Common myeloid progenitor, CD34-positive (primary cell): ENCODE data around the gene GJC2.
A peak's percentile ranks its signal among the peaks of the same experiment; 100 is the strongest.
"Not testable (repeated sequence)": the region's sequence is repeated elsewhere in the genome, so short reads cannot be mapped to it uniquely, and the experiment has no call there.

Experiments
- CTCF ChIA-PET: fragments of 350-600 bp; sonication (Branson Sonifier 250); formaldehyde crosslinking; loops from one replicate; lab custom pipeline; 2021; ENCODE audit warnings: antibody characterized with exemption; lab: Charles Lee
- POLR2A ChIA-PET: fragments of 350-600 bp; sonication (Branson Sonifier 250); formaldehyde crosslinking; loops from one replicate; lab custom pipeline; 2021; ENCODE audit warnings: antibody characterized with exemption; lab: Charles Lee
- DNase-seq, 3 donors: peaks; one replicate each; pipeline versions ENCODE4 v3.0.0 to v3.0.0-alpha.2; 2013
- H3K27ac ChIP-seq, 2 experiments: 1 replicate in 1 of 2; 2 replicates in 1 of 2; pipeline ENCODE4 v1.7.0; 2013; ENCODE audit warnings: inconsistent platforms in 2 of 2, low read length in 2 of 2, mild to moderate bottlenecking in 2 of 2, low read depth in 1 of 2, moderate library complexity in 1 of 2; ENCODE audit not compliant: severe bottlenecking in 2 of 2, insufficient read depth in 1 of 2, poor library complexity in 1 of 2
- H3K27me3 ChIP-seq, 5 experiments: replicated peaks in 2 of 5; 1 replicate in 3 of 5; 2 replicates in 2 of 5; pipeline versions ENCODE4 v1.6.1 to v1.7.0; 2013; ENCODE audit warnings: low read length in 4 of 5, mild to moderate bottlenecking in 2 of 5, moderate library complexity in 2 of 5, inconsistent platforms in 1 of 5; ENCODE audit not compliant: insufficient read depth in 5 of 5, control insufficient read depth in 4 of 5
- H3K36me3 ChIP-seq, 4 experiments: 1 replicate in 2 of 4; 2 replicates in 2 of 4; pipeline versions ENCODE4 v1.6.1 to v1.7.0; 2013; ENCODE audit warnings: low read length in 3 of 4, control low read depth in 1 of 4, mild to moderate bottlenecking in 1 of 4; ENCODE audit not compliant: control insufficient read depth in 4 of 4, insufficient read depth in 4 of 4
- H3K4me1 ChIP-seq, 4 experiments: 1 replicate in 3 of 4; 2 replicates in 1 of 4; pipeline versions ENCODE4 v1.6.1 to v1.7.1; 2013; ENCODE audit warnings: low read length in 3 of 4, mild to moderate bottlenecking in 3 of 4, control low read depth in 1 of 4, inconsistent platforms in 1 of 4, moderate library complexity in 1 of 4; ENCODE audit not compliant: control insufficient read depth in 4 of 4, insufficient read depth in 4 of 4; ENCODE audit errors: control extremely low read depth in 1 of 4
- H3K4me3 ChIP-seq, 7 experiments: 1 replicate in 4 of 7; 2 replicates in 3 of 7; pipeline versions ENCODE4 v1.5.1 to v1.7.0; 2013; ENCODE audit warnings: mild to moderate bottlenecking in 7 of 7, low read length in 6 of 7, moderate library complexity in 6 of 7, inconsistent platforms in 2 of 7, low read depth in 2 of 7, control low read depth in 1 of 7; ENCODE audit not compliant: insufficient read depth in 4 of 7, control insufficient read depth in 1 of 7; ENCODE audit errors: extremely low read depth in 1 of 7
- H3K9me3 ChIP-seq, 5 experiments: 1 replicate in 4 of 5; 2 replicates in 1 of 5; pipeline versions ENCODE4 v1.6.1 to v1.7.1; 2013; ENCODE audit warnings: low read length in 4 of 5, mild to moderate bottlenecking in 2 of 5, inconsistent platforms in 1 of 5, low read depth in 1 of 5, moderate library complexity in 1 of 5; ENCODE audit not compliant: control insufficient read depth in 4 of 5, insufficient read depth in 2 of 5; ENCODE audit errors: control extremely low read depth in 1 of 5
- WGBS: methylation state at CpG from one replicate; pipeline ENCODE4 v1.1.5; 2013; ENCODE audit not compliant: insufficient coverage; 5-methylcytosine and 5-hydroxymethylcytosine counted together

The GJC2 gene

DNA sequence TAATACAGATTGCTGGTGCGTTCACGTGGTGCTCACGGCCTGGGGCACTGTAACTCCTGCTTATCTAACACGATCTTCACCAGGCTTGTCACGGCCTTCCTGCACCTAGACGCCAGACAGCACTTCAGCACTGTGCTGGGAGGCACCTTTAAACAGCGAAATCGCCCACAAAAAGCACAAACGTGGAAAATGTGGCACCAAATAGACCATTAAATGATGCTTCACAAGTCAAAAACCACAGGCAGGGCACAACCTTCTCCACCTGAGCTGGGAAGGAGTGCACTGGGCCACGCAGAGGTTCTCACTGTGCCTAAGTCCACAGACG is 35.9 kb downstream of the GJC2 start:
- no peak for DNase-seq

GRCh38 chr1:228188249-228188648 is 38.5 kb downstream of the GJC2 start:
- CTCF ChIA-PET, result interaction anchor here (1.4 kb wide), 1 partner anchor 57 kb away, joined by 4 read pairs; no protein-coding TSS in a partner anchor
- H3K4me3 ChIP-seq, H3K4me1 ChIP-seq, H3K27ac ChIP-seq, H3K36me3 ChIP-seq, H3K9me3 ChIP-seq, H3K27me3 ChIP-seq, DNase-seq, POLR2A ChIA-PET: not testable (repeated sequence)
- WGBS, result 83% methylated on average over 1 of the region's 2 CpGs

More for the DNA sequence above, 35.9 kb downstream of the GJC2 start:
- peaks cover 0 to 2% (median under 1%) of the 10 kb centered on the region in 4 experiments for H3K4me1 ChIP-seq
- no peaks in the 10 kb centered on the region for H3K36me3 ChIP-seq
- POLR2A ChIA-PET, result no interaction called here
- CTCF ChIA-PET, result interaction anchor here (1.1 to 1.2 kb wide), 2 partner anchors 20 to 315 kb away, joined by 3 read pairs; no protein-coding TSS in a partner anchor
- H3K27me3 ChIP-seq, result no peaks in the 10 kb centered on the region
- no peak overlapping the region for H3K4me3 ChIP-seq
- peaks cover 0 to 1% (median 0%) of the 10 kb centered on the region in 5 experiments for H3K9me3 ChIP-seq
- no peak overlapping the region for H3K27ac ChIP-seq
- WGBS, result 91% methylated on average over 10 of the region's 11 CpGs

DNA sequence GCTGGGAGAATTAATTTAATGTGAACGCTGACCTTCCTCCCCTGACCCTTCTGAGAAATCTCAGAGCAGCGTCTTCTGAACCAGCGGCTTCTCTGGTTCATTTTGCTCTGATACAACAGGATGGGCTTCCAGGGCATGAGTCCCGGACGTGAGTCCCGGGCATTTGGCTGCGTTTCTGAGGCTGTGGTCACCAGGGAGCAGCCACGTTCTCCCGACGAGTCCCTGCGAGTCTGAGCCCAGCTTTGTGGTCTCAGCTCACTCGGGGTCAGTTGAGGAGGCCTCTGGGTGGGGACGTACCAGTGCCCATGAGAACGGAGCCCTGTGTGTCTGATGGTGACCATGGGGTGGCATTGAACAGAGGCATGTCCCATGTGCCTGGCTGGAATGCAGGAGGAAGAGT is 40.5 kb downstream of the GJC2 start:
- H3K4me1 ChIP-seq, result no peaks in the 10 kb centered on the region
- POLR2A ChIA-PET, result no interaction called here
- H3K4me3 ChIP-seq, result no peak overlapping the region
- WGBS, result 86% methylated on average over 9 of the region's 14 CpGs
- CTCF ChIA-PET, result no interaction called here
- H3K27me3 ChIP-seq, result no peaks in the 10 kb centered on the region
- H3K27ac ChIP-seq, result no peak overlapping the region
- no peak for DNase-seq
- peaks cover 0 to 1% (median 0%) of the 10 kb centered on the region in 5 experiments for H3K9me3 ChIP-seq
- peaks cover 0 to 2% (median 0%) of the 10 kb centered on the region in 4 experiments for H3K36me3 ChIP-seq

- ChIA-PET CTCF (no interaction called here), POLR2A (no interaction called here)
- H3K27ac ChIP-seq, result no peak overlapping the region
- no peak for DNase-seq
- 100% methylated on average over 2 of the region's 5 CpGs for WGBS
- no peaks in the 10 kb centered on the region for H3K4me1 ChIP-seq
- H3K27me3 ChIP-seq, result no peaks in the 10 kb centered on the region
- no peak overlapping the region for H3K4me3 ChIP-seq
- H3K9me3 ChIP-seq, result peaks cover 0 to 1% (median 0%) of the 10 kb centered on the region in 5 experiments
- H3K36me3 ChIP-seq, result peaks cover 0 to 2% (median 0%) of the 10 kb centered on the region in 4 experiments
These were observed 41.0 kb downstream of the GJC2 start for GRCh38 chr1:228190778-228191177.

DNA sequence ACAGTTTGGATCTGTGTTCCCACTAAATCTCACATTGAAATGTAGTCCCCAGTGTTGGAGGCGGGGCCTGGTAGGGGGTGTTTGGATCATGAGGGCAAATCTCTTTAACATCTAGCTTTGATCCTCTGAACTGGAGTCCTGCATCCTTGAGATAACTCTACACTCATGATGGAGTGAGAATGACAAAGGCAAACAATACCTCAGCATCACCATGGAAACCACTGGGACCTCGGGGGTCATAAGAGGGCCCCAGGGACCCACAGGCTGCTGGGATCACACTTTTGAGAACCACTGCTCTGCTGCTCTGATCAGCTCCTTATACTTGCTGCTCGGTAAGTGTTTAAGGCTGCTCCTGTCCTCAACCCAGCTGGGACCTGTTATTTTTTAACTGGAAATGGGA is 44.7 kb downstream of the GJC2 start:
- no peaks in the 10 kb centered on the region for H3K27me3 ChIP-seq
- no peak overlapping the region for H3K4me3 ChIP-seq
- no peaks in the 10 kb centered on the region for H3K4me1 ChIP-seq
- H3K36me3 ChIP-seq, result peaks cover 0 to 4% (median 0%) of the 10 kb centered on the region in 4 experiments
- CTCF ChIA-PET, result no interaction called here
- WGBS, result 93% methylated on average over 3 of the region's 3 CpGs
- POLR2A ChIA-PET, result no interaction called here
- H3K27ac ChIP-seq, result no peak overlapping the region
- H3K9me3 ChIP-seq, result peaks cover 0 to 12% (median 2%) of the 10 kb centered on the region in 5 experiments
- peak in 2 of 3 donors; percentile 54 to 69 for DNase-seq

- no peak overlapping the region for H3K27ac ChIP-seq
- ChIA-PET CTCF (no interaction called here), POLR2A (no interaction called here)
- no peak for DNase-seq
- H3K9me3 ChIP-seq, result peaks cover 2 to 19% (median 3%) of the 10 kb centered on the region in 5 experiments
- H3K4me1 ChIP-seq, result no peaks in the 10 kb centered on the region
- no peak overlapping the region for H3K4me3 ChIP-seq
- H3K36me3 ChIP-seq, result peaks cover 0 to 4% (median 0%) of the 10 kb centered on the region in 4 experiments
- 94% methylated on average over 8 of the region's 8 CpGs for WGBS
- no peaks in the 10 kb centered on the region for H3K27me3 ChIP-seq
These were observed 45.4 kb downstream of the GJC2 start for GRCh38 chr1:228194921-228195812.

DNA sequence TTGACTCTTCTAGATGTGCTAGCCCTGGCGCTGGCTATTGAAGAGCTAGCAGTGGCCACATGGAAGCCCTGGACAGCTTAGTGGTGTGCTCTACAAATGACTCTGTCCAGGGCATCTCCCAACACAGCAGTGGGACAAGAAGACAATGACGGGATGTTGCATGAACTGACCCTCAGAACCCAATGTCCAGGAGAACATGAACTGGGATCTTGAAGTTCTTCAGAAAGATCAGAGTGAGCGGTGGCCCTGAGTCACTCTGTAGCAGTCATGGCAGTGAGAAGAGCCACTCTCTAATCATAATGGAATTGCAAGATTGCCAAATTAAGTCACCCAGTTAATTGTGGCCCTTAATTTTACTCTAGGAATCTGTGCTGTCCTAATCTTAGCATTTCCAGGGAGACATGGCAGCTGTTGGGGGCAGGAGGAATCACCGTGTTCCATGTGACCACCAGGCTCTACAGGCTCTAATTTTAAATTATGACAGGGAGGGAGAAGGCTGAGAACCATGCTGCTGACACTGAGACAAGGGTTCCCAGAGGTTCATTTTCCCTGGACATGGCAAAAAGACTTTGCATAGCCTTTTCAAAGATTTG is 47.9 kb downstream of the GJC2 start:
- Histone ChIP-seq H3K4me1 (no peaks in the 10 kb centered on the region), H3K4me3 (no peak overlapping the region), H3K36me3 (peaks cover 0 to 2% (median 0%) of the 10 kb centered on the region in 4 experiments), H3K27me3 (no peaks in the 10 kb centered on the region), H3K27ac (no peak overlapping the region), H3K9me3 (peaks cover 2 to 21% (median 3%) of the 10 kb centered on the region in 5 experiments)
- ChIA-PET CTCF (interaction anchor here (0.5 kb wide), 1 partner anchor 17 kb away, joined by 3 read pairs; no protein-coding TSS in a partner anchor), POLR2A (no interaction called here)
- no peak for DNase-seq
- 98% methylated on average over 4 of the region's 4 CpGs for WGBS
